OCI-LY7 (cell line): ENCODE results near the gene EPO. TPM values are rescaled to one million over a fixed set of nuclear protein-coding genes. Genes with fewer than 3 reads are reported as not detected.

ENCODE experiments used
- BruUV-seq: library from RNA; stranded (reverse); fragments of 400-500 nt; replicated peaks from 2 replicates; lab custom pipeline; 2021; lab: Mats Ljungman, UMichigan
- CTCF ChIA-PET: fragments of 300-600 bp; sonication (Branson Sonifier 250); formaldehyde crosslinking; loops from one replicate; lab custom pipeline; 2022; ENCODE audit warnings: antibody characterized with exemption; ENCODE audit not compliant: unreplicated experiment; lab: Charles Lee
- POLR2A ChIA-PET: fragments of 300-600 bp; sonication (Branson Sonifier 250); formaldehyde crosslinking; loops from one replicate; lab custom pipeline; 2022; ENCODE audit warnings: antibody characterized with exemption; lab: Charles Lee
- DNase-seq: peaks from one replicate; pipeline ENCODE4 v3.0.0-alpha.2; 2015; ENCODE audit warnings: low spot score
- H2AFZ ChIP-seq: fragments of 200-600 bp; sonication (generic), shearing (Covaris generic); 2 replicates; pipeline ENCODE4 v1.6.1; 2014; ENCODE audit warnings: mild to moderate bottlenecking, antibody characterized with exemption, low read length, moderate library complexity
- H3K27ac ChIP-seq: fragments of 200-600 bp; sonication (generic); 2 replicates; pipeline ENCODE4 v1.5.1; 2014; ENCODE audit warnings: mixed run types, low read depth, mild to moderate bottlenecking, moderate library complexity, low read length, inconsistent platforms; ENCODE audit not compliant: poor library complexity, severe bottlenecking
- H3K36me3 ChIP-seq: fragments of 200-600 bp; sonication (generic); 2 replicates; pipeline ENCODE4 v1.6.1; 2014; ENCODE audit warnings: mild to moderate bottlenecking, antibody characterized with exemption, low read length, moderate library complexity, mixed read lengths; ENCODE audit not compliant: insufficient read depth
- H3K4me1 ChIP-seq: fragments of 200-600 bp; sonication (generic); 2 replicates; pipeline ENCODE4 v1.5.1; 2014; ENCODE audit warnings: mild to moderate bottlenecking, low read length; ENCODE audit not compliant: insufficient read depth, poor library complexity, severe bottlenecking
- H3K4me2 ChIP-seq: fragments of 200-600 bp; sonication (generic); 2 replicates; pipeline ENCODE4 v1.6.1; 2014; ENCODE audit warnings: mild to moderate bottlenecking, low read length
- H3K4me3 ChIP-seq: fragments of 200-600 bp; sonication (generic); 2 replicates; pipeline ENCODE4 v1.5.1; 2014; ENCODE audit warnings: mild to moderate bottlenecking, low read depth, low read length; ENCODE audit not compliant: poor library complexity, severe bottlenecking
- H3K79me2 ChIP-seq: fragments of 200-600 bp; sonication (generic); 2 replicates; pipeline ENCODE4 v1.6.1; 2016; ENCODE audit warnings: low read depth, mild to moderate bottlenecking, low read length, moderate library complexity, mixed read lengths; ENCODE audit not compliant: insufficient read depth
- H3K9me2 ChIP-seq: fragments of 200-600 bp; sonication (generic); 2 replicates; pipeline ENCODE4 v1.6.1; 2016; ENCODE audit warnings: mild to moderate bottlenecking, low read length, mixed read lengths; ENCODE audit not compliant: insufficient read depth
- H3K9me3 ChIP-seq: fragments of 200-600 bp; sonication (generic); 2 replicates; pipeline ENCODE4 v1.6.1; 2014; ENCODE audit warnings: mild to moderate bottlenecking, mixed run types, low read length, mixed read lengths
- H4K20me1 ChIP-seq: fragments of 200-600 bp; sonication (generic); 2 replicates; pipeline ENCODE4 v1.6.1; 2014; ENCODE audit warnings: mild to moderate bottlenecking, antibody characterized with exemption, low read length, moderate library complexity, mixed read lengths; ENCODE audit not compliant: insufficient read depth
- CTCF ChIP-seq: fragments of 200-600 bp; sonication (generic); conservative IDR thresholded peaks from 2 replicates; pipeline ENCODE4 v1.5.1; 2014; ENCODE audit warnings: mild to moderate bottlenecking, antibody characterized with exemption, low read length, moderate library complexity, mixed read lengths
- EZH2phosphoT487 ChIP-seq: fragments of 200-600 bp; sonication (generic); IDR thresholded peaks from 2 replicates; pipeline ENCODE4 v1.6.1; 2018; ENCODE audit warnings: low read depth, borderline replicate concordance, mild to moderate bottlenecking, mixed run types, antibody characterized with exemption, low read length, moderate library complexity, mixed read lengths
- intact Hi-C: fragments of 100-400 bp; cut with micrococcal nuclease; formaldehyde crosslinking; loops from one replicate; pipeline ENCODE4 v1.10.0; 2022; ENCODE audit not compliant: unreplicated experiment
- total RNA-seq, 2 experiments: library from RNA; depleted of rRNA in 1 of 2; stranded (reverse); fragments of >200 nt in 1 of 2; shearing (Covaris generic) in 1 of 2; gene quantifications; 2 replicates each; pipeline ENCODE4 v1.2.3, GENCODE V29; 2014 to 2022

Gene EPO
- total RNA-seq, 2 experiments from 2014 or later = 0.13 TPM; not detected in 1

- peak overlapping the region; percentile 99 for H3K4me2 ChIP-seq
- peak; percentile 26 for DNase-seq
- H3K9me3 ChIP-seq = no peaks in the 10 kb centered on the region
- peak overlapping the region; percentile 39 for H3K27ac ChIP-seq
- BruUV-seq = no TSS peak
- intact Hi-C loops = loop anchor here (5.0 kb wide), 1 partner anchor 216 kb away; the partner anchor contains the start of gene TSC22D4
- H4K20me1 ChIP-seq = peaks cover 18% of the 10 kb centered on the region
- peaks cover 42% of the 10 kb centered on the region for H3K4me1 ChIP-seq
- POLR2A ChIA-PET = interaction anchor here (0.6 to 2.3 kb wide), 6 partner anchors 12 to 181 kb away, joined by 3 to 9 read pairs (median 4); partner anchors contain the start of genes FBXO24, MOSPD3, POP7 and SRRT
- CTCF ChIA-PET = interaction anchor here (0.6 to 1.3 kb wide), 3 partner anchors 12 to 105 kb away, joined by 4 to 6 read pairs (median 4); no protein-coding TSS in a partner anchor
- H3K79me2 ChIP-seq = peaks cover 45% of the 10 kb centered on the region
- peaks cover 23% of the 10 kb centered on the region; the same call in 1 of the 2 replicates for H3K36me3 ChIP-seq
- TF ChIP-seq CTCF (no peak), EZH2phosphoT487 (no peak)
- H2AFZ ChIP-seq = no peak overlapping the region
- no peaks in the 10 kb centered on the region for H3K9me2 ChIP-seq
- H3K4me3 ChIP-seq = peak overlapping the region; percentile 95
Measured at GRCh38 chr7:100693312-100694097, 26.8 kb upstream of the EPO start.

GRCh38 chr7:100694098-100694745 is 26.0 kb upstream of the EPO start, which contains the start of gene GIGYF1:
TSS of gene GIGYF1 (minus strand) at chr7:100694250. CDS start at chr7:100688238, 6,012 bp downstream.
- Histone ChIP-seq H3K79me2 (peaks cover 42% of the 10 kb centered on the region), H3K4me3 (peak within 1 kb of the TSS; percentile 95), H2AFZ (peak within 1 kb of the TSS; percentile 35), H3K27ac (peak within 1 kb of the TSS; percentile 39), H4K20me1 (peaks cover 18% of the 10 kb centered on the region), H3K4me2 (peak within 1 kb of the TSS; percentile 99), H3K9me3 (no peaks in the 10 kb centered on the region), H3K4me1 (peaks cover 42% of the 10 kb centered on the region), H3K36me3 (peaks cover 16% of the 10 kb centered on the region; the same call in 1 of the 2 replicates), H3K9me2 (no peaks in the 10 kb centered on the region)
- CTCF ChIA-PET = no interaction called here
- peak; percentile 81 for DNase-seq
- TF ChIP-seq EZH2phosphoT487 (no peak), CTCF (no peak)
- BruUV-seq = no TSS peak
- POLR2A ChIA-PET = interaction anchor here (2.3 kb wide), 1 partner anchor 105 kb away, joined by 5 read pairs; no protein-coding TSS in a partner anchor
- intact Hi-C loops = loop anchor here (5.0 kb wide), 1 partner anchor 217 kb away; the partner anchor contains the start of gene TSC22D4
